ENCODE data around the gene ZYX.

The ZYX gene

GRCh38 chr7:143341842-143342241 is 39.3 kb upstream of the ZYX start:
- H4K20me1 ChIP-seq (ENCODE audit: insufficient read depth, low read length): no peaks in the 10 kb centered on the region
- H3K27ac ChIP-seq (ENCODE audit: low read length): no peak overlapping the region
- DNase-seq (no peak), ATAC-seq (ENCODE audit: insufficient read depth, low read depth) (no peak)
- peaks cover 13% of the 10 kb centered on the region for H3K27me3 ChIP-seq (ENCODE audit: insufficient read depth, low read length, poor library complexity)
- no peak overlapping the region for H2AFZ ChIP-seq (ENCODE audit: low read depth, low read length)
- no peaks in the 10 kb centered on the region for H3K9me3 ChIP-seq (ENCODE audit: insufficient read depth, low read length, severe bottlenecking)
- H3K4me1 ChIP-seq (ENCODE audit: insufficient read depth, low read length): no peaks in the 10 kb centered on the region
- no peak overlapping the region for H3K9ac ChIP-seq (ENCODE audit: low read depth, low read length)
- no peak overlapping the region for H3K4me3 ChIP-seq (ENCODE audit: low read depth in 1 of 2, low read length in 2 of 2)
- H3K36me3 ChIP-seq (ENCODE audit: insufficient read depth, low read length): no peaks in the 10 kb centered on the region
- no peaks in the 10 kb centered on the region for H3K79me2 ChIP-seq (ENCODE audit: insufficient read depth, low read length)
- TF ChIP-seq CTCF (IDR thresholded peaks at IDR 0.05; ENCODE audit: borderline replicate concordance, extremely low read depth, low read length, poor library complexity, severe bottlenecking) (no peak), EZH2 (IDR thresholded peaks at IDR 0.05; ENCODE audit: borderline replicate concordance, low read depth, low read length, severe bottlenecking) (no peak)
- no peak overlapping the region for H3K4me2 ChIP-seq (ENCODE audit: insufficient read depth, low read length)

DNA sequence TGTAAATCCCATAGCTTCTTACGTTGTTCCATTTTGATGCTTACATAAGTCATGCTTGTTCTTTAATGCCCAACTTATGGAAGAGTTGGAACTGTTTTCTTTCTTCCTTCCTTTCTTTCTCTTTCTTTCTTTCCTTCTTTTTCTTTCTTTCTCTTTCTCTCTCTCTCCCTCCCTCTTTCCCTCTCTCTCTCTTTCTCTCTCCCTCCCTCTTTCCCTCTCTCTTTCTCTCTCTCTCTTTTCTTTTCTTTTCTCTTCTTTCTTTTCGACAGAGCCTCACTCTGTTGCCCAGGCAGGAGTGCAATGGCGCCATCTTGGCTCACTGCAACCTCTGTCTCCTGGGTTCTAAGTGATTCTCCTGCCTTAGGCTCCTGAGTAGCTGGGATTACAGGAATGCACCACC is 37.5 kb upstream of the ZYX start:
- Histone ChIP-seq H2AFZ (ENCODE audit: low read depth, low read length) (no peak overlapping the region), H3K4me3 (ENCODE audit: low read depth in 1 of 2, low read length in 2 of 2) (no peak overlapping the region), H3K9me3 (ENCODE audit: insufficient read depth, low read length, severe bottlenecking) (no peaks in the 10 kb centered on the region), H3K79me2 (ENCODE audit: insufficient read depth, low read length) (no peaks in the 10 kb centered on the region), H3K27ac (ENCODE audit: low read length) (no peak overlapping the region), H3K9ac (ENCODE audit: low read depth, low read length) (no peak overlapping the region), H3K4me2 (ENCODE audit: insufficient read depth, low read length) (no peak overlapping the region), H3K27me3 (ENCODE audit: insufficient read depth, low read length, poor library complexity) (peaks cover 16% of the 10 kb centered on the region), H4K20me1 (ENCODE audit: insufficient read depth, low read length) (no peaks in the 10 kb centered on the region), H3K4me1 (ENCODE audit: insufficient read depth, low read length) (no peaks in the 10 kb centered on the region), H3K36me3 (ENCODE audit: insufficient read depth, low read length) (no peaks in the 10 kb centered on the region)
- ATAC-seq (ENCODE audit: insufficient read depth, low read depth) (no peak), DNase-seq (no peak)
- TF ChIP-seq CTCF (IDR thresholded peaks at IDR 0.05; ENCODE audit: borderline replicate concordance, extremely low read depth, low read length, poor library complexity, severe bottlenecking) (no peak), EZH2 (IDR thresholded peaks at IDR 0.05; ENCODE audit: borderline replicate concordance, low read depth, low read length, severe bottlenecking) (no peak)

GRCh38 chr7:143345428-143345900 is 35.7 kb upstream of the ZYX start:
- H3K9me3 ChIP-seq (ENCODE audit: insufficient read depth, low read length, severe bottlenecking): no peaks in the 10 kb centered on the region
- H2AFZ ChIP-seq (ENCODE audit: low read depth, low read length): no peak overlapping the region
- ATAC-seq (ENCODE audit: insufficient read depth, low read depth): no peak
- H3K27ac ChIP-seq (ENCODE audit: low read length): no peak overlapping the region
- DNase-seq: no peak
- H3K4me1 ChIP-seq (ENCODE audit: insufficient read depth, low read length): no peaks in the 10 kb centered on the region
- H3K9ac ChIP-seq (ENCODE audit: low read depth, low read length): no peak overlapping the region
- no peaks in the 10 kb centered on the region for H4K20me1 ChIP-seq (ENCODE audit: insufficient read depth, low read length)
- H3K79me2 ChIP-seq (ENCODE audit: insufficient read depth, low read length): no peaks in the 10 kb centered on the region
- H3K36me3 ChIP-seq (ENCODE audit: insufficient read depth, low read length): no peaks in the 10 kb centered on the region
- TF ChIP-seq CTCF (IDR thresholded peaks at IDR 0.05; ENCODE audit: borderline replicate concordance, extremely low read depth, low read length, poor library complexity, severe bottlenecking) (no peak), EZH2 (IDR thresholded peaks at IDR 0.05; ENCODE audit: borderline replicate concordance, low read depth, low read length, severe bottlenecking) (no peak)
- no peak overlapping the region for H3K4me2 ChIP-seq (ENCODE audit: insufficient read depth, low read length)
- peaks cover 23% of the 10 kb centered on the region for H3K27me3 ChIP-seq (ENCODE audit: insufficient read depth, low read length, poor library complexity)
- no peak overlapping the region for H3K4me3 ChIP-seq (ENCODE audit: low read depth in 1 of 2, low read length in 2 of 2)

DNA sequence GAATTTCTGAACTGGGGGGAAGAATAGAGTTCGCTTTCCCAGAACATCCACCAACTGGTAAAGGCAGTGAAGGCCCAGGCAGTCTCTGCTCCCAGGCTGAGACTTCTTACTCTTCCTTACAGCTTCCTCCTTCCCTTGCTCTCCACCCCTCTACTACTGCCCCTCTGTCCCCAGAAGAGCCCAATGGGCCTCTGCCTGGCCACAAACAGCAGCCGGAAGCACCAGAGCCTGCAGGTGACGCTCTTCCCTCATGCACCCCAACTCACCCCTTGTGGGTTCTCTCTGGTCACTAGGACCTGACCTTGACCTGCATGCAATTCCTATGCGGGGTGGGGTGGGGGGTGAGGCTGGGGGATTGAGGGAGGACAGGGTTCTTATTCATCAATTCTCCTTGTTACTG is 35.1 kb upstream of the ZYX start:
- Histone ChIP-seq H3K9ac (ENCODE audit: low read depth, low read length) (no peak overlapping the region), H3K27me3 (ENCODE audit: insufficient read depth, low read length, poor library complexity) (peaks cover 23% of the 10 kb centered on the region), H2AFZ (ENCODE audit: low read depth, low read length) (no peak overlapping the region), H3K9me3 (ENCODE audit: insufficient read depth, low read length, severe bottlenecking) (no peaks in the 10 kb centered on the region), H3K4me2 (ENCODE audit: insufficient read depth, low read length) (no peak overlapping the region), H3K27ac (ENCODE audit: low read length) (no peak overlapping the region), H3K36me3 (ENCODE audit: insufficient read depth, low read length) (no peaks in the 10 kb centered on the region), H3K4me1 (ENCODE audit: insufficient read depth, low read length) (no peaks in the 10 kb centered on the region), H4K20me1 (ENCODE audit: insufficient read depth, low read length) (no peaks in the 10 kb centered on the region), H3K4me3 (ENCODE audit: low read depth in 1 of 2, low read length in 2 of 2) (no peak overlapping the region), H3K79me2 (ENCODE audit: insufficient read depth, low read length) (no peaks in the 10 kb centered on the region)
- DNase-seq (no peak), ATAC-seq (ENCODE audit: insufficient read depth, low read depth) (no peak)
- TF ChIP-seq EZH2 (IDR thresholded peaks at IDR 0.05; ENCODE audit: borderline replicate concordance, low read depth, low read length, severe bottlenecking): no peak
- TF ChIP-seq CTCF (IDR thresholded peaks at IDR 0.05; ENCODE audit: borderline replicate concordance, extremely low read depth, low read length, poor library complexity, severe bottlenecking): no peak
